Activated T-helper 17 cell treated with anti-CD3 and anti-CD28 coated beads, Interleukin-2, amount 50 U/mL, for 72 hours (primary cell): ENCODE results near the gene CACNA1F. TPM values are rescaled to one million over a fixed set of nuclear protein-coding genes. Genes with fewer than 3 reads are reported as not detected.

Experiments used
- ATAC-seq: fragments of 150-1000 bp; cut with Tn5 transposase; replicated peaks from 2 replicates; pipeline ENCODE4 v1.10.0; 2021; ENCODE audit warnings: mild to moderate bottlenecking, moderate library complexity
- H3K27ac Mint-ChIP-seq: one replicate; pipeline ENCODE4 v1.8.0; 2022; ENCODE audit warnings: mixed read lengths
- H3K27me3 Mint-ChIP-seq: one replicate; pipeline ENCODE4 v1.8.0; 2022; ENCODE audit warnings: mixed read lengths
- H3K36me3 Mint-ChIP-seq: one replicate; pipeline ENCODE4 v1.8.0; 2022; ENCODE audit warnings: low read depth, mild to moderate bottlenecking, mixed read lengths
- H3K4me1 Mint-ChIP-seq: one replicate; pipeline ENCODE4 v1.8.0; 2022; ENCODE audit warnings: mixed read lengths
- H3K4me3 Mint-ChIP-seq: one replicate; pipeline ENCODE4 v1.8.0; 2022; ENCODE audit warnings: mild to moderate bottlenecking, mixed read lengths
- H3K9me3 Mint-ChIP-seq: one replicate; pipeline ENCODE4 v1.8.0; 2022; ENCODE audit warnings: mixed read lengths
- total RNA-seq, 2 donors: library from RNA; stranded (reverse); gene quantifications; one replicate each; pipeline ENCODE4 v1.2.3, GENCODE V29; 2022

Gene CACNA1F
- total RNA-seq, result 1 to 10 TPM in 1 of 2 donors, under 1 TPM in 1; 0.82 to 6.2 TPM

DNA sequence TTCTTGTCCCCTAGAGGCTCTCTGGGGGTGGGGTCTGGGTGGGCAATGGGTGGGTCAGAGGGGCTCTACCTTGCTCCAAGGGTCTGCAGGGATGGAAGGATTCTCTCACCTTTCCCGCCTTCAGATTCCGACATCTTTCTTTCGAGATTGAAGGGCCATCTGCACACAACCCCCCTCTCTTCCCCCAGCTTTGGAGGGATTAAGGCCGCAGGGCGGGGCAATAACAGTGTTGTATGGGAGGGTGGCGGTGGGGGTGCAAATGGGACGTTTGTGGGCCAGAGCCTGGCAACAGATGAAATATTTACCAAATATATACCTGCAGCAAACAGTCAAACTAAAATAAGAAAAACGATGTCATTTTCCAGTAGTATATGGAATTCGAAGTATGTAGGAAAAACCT is at the start of gene CACNA1F:
Gene CACNA1F (minus strand): TSS at position 165 of the 400 bp plus-strand sequence. CDS start 31 bp downstream, at position 134.
- Mint-ChIP-seq H3K27ac (no peak within 1 kb of the TSS), H3K36me3 (peaks cover 20% of the 10 kb centered on the region), H3K4me1 (peaks cover 11% of the 10 kb centered on the region), H3K27me3 (no peaks in the 10 kb centered on the region), H3K9me3 (no peaks in the 10 kb centered on the region), H3K4me3 (peak within 1 kb of the TSS; percentile 72)
- ATAC-seq, result no peak

DNA sequence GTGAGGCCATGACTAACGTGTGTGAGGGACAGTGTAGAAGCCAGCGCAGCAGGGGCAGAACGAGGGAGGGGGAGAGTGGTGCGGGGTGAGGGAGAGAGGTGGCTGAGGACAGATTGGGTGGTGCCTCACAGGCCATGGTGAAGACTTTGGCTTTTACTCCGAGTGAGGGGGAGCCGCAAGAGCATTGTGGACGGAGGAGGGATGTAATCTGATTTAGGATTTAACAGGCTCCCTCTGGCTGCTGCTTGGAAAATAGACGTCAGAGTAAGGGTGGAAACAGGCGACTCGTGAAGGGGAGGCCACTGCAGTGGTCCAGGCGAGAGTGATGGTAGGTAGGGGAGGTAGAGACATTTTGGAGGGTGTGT is 49.5 kb upstream of the CACNA1F start:
- Mint-ChIP-seq H3K27ac (peak overlapping the region; percentile 36), H3K4me1 (peaks cover 14% of the 10 kb centered on the region), H3K9me3 (no peaks in the 10 kb centered on the region), H3K27me3 (no peaks in the 10 kb centered on the region), H3K36me3 (peaks cover 20% of the 10 kb centered on the region), H3K4me3 (peak overlapping the region; percentile 7)
- ATAC-seq, result no peak

DNA sequence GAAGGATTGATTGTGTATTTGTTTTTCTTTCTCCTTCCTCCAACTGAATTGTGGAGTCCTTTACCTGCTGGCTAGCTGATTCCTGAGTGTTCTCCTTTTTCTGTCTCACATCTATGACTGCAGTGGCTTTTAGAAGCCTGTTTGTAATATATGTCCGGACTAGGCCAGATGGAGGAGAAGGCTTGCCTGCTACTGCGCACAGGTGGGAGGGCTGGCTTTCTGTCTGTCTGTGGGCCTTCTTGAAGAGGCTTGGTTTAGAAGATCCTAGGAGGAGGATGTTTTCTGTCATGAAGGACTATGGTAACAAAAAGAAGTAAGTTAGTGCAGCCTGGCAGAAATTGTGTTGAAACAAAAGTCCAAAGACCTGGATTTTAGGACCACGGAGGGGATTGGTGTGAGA is 44.9 kb upstream of the CACNA1F start:
- Mint-ChIP-seq H3K27ac (peak overlapping the region; percentile 99), H3K4me1 (peaks cover 39% of the 10 kb centered on the region), H3K4me3 (peak overlapping the region; percentile 94), H3K27me3 (no peaks in the 10 kb centered on the region), H3K36me3 (peaks cover 48% of the 10 kb centered on the region), H3K9me3 (no peaks in the 10 kb centered on the region)
- no peak for ATAC-seq

DNA sequence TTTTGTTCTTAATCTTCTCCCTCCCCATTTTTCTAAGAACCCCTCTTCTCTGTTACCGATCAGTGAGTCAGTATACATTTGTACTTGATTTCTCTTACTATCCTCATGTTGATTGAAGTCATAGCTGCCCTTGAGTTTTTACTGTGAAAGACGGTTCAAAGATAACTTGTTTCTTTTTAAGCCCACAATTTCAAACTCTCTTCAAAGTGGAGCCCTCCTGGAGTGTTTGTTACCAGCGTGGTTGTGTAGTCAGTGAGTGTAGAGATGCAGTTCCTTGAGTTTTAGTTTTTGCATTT is 44.3 kb upstream of the CACNA1F start:
- H3K27me3 Mint-ChIP-seq, result no peaks in the 10 kb centered on the region
- H3K36me3 Mint-ChIP-seq, result peaks cover 48% of the 10 kb centered on the region
- no peaks in the 10 kb centered on the region for H3K9me3 Mint-ChIP-seq
- ATAC-seq, result no peak
- peaks cover 39% of the 10 kb centered on the region for H3K4me1 Mint-ChIP-seq
- peak overlapping the region; percentile 94 for H3K4me3 Mint-ChIP-seq
- peak overlapping the region; percentile 99 for H3K27ac Mint-ChIP-seq

DNA sequence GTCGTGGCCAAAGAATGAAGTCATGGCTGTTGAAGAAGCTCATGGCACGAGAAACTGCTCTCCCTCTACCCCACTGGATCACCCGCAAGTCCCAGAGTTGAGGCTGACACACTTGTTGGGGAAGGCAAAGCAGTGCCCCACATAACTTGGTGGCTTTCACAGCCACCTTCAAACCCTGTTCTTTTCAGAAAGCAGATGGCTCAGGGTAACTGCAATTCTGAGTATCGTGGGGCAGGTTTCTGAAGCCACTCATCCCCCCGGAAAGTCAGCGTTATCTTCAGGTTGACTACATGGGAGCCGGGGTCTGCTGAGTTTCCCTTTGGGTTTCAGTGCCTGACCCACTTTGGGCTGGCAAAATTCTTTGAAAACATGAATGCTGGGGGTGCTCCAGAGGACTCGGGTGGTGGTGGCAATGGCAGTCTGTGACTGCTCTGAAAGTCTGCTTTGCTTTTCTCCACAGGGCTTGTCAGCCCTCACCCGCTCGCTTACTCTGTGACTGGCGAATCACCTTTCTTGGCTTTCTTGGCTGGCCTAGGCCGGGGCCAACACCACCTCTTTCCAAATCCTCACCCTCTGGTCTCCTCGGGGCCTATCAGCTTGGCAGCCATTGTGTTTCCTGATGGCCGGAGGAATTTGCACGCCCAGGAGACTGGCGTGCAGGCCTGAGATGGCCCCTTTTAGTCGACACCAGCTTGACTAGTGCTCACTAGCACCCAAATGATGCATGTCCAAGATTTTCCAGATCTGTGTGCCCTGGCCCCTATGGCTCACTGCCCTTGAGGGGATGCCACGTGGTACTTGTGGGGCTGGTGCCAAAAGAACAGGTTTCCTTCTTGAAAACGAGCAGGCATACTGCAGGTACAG is 43.8 kb upstream of the CACNA1F start:
- Mint-ChIP-seq H3K27ac (peak overlapping the region; percentile 99), H3K27me3 (no peaks in the 10 kb centered on the region), H3K9me3 (no peaks in the 10 kb centered on the region), H3K4me1 (peaks cover 35% of the 10 kb centered on the region), H3K4me3 (peak overlapping the region; percentile 94), H3K36me3 (peaks cover 50% of the 10 kb centered on the region)
- ATAC-seq, result peak; percentile 58

DNA sequence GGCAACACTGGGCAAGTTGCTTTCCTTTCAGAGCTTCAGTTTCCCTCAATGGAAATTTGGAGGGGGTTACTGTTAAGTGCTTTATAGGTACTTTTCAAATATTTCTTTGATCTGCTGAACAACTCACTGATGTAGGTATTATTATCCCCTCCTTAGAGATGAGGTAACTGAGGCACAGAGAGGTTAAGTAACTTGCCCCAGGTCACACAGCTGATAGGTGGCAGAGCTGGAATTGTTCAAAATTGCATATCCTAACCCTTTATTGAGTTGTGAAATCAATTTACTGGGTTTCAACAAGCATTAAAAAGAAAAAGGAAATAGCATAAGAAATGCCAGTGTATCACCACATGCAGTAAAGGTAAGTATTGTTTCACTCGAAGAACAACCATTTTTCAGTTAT is 43.1 kb upstream of the CACNA1F start:
- Mint-ChIP-seq H3K4me1 (peaks cover 37% of the 10 kb centered on the region), H3K36me3 (peaks cover 56% of the 10 kb centered on the region), H3K4me3 (peak overlapping the region; percentile 94), H3K9me3 (no peaks in the 10 kb centered on the region), H3K27me3 (no peaks in the 10 kb centered on the region), H3K27ac (peak overlapping the region; percentile 99)
- no peak for ATAC-seq

DNA sequence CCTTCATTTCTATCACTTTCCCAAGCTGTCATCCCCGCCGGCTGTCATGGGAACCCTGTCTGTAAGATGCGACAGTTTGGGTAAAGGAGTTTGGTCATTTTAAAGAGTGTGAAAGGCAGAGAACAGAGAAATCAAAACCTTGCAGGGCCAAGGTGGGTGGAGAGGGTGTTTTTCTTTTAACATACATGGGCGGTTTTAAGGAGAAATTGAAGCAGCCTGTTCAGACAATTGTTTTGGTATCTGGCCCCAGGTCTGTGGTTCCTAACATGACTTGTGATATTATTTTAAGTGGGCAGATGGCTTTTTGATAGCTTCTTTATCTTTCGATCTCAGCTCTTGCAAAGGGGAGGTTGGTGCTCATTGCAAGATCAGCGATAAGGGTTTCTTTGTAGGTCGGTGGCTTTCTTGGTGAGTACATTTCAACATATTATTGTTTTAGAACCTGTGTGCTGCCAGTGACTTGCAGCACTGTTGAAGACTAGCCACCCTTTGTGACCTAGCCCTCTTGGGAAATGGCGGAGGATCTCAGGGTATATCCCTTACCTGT is 40.1 kb upstream of the CACNA1F start:
- Mint-ChIP-seq H3K9me3 (no peaks in the 10 kb centered on the region), H3K4me3 (peak overlapping the region; percentile 94), H3K36me3 (peaks cover 68% of the 10 kb centered on the region), H3K27me3 (no peaks in the 10 kb centered on the region), H3K4me1 (peaks cover 43% of the 10 kb centered on the region), H3K27ac (peak overlapping the region; percentile 88)
- peak; percentile 5 for ATAC-seq

DNA sequence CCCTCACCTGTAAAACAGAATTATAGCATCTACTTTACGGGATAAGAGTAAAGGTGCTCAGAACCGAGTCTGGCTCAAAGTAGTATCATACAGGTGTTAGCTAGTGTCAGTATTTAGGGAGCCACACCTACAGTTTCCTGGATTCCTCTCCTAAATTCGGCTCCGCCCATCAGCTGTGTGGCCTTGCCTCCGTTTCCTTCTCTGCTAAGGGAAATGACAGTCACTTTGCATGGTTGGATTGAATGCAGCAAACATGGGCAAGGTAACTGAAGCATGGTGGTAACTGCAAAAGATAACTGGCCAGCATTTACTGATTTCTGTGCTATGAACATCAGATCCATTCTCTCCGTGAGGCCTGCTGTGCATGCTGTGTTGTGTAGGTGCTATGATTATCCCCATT is 39.3 kb upstream of the CACNA1F start:
- peaks cover 63% of the 10 kb centered on the region for H3K36me3 Mint-ChIP-seq
- H3K27me3 Mint-ChIP-seq, result no peaks in the 10 kb centered on the region
- H3K4me1 Mint-ChIP-seq, result peaks cover 42% of the 10 kb centered on the region

DNA sequence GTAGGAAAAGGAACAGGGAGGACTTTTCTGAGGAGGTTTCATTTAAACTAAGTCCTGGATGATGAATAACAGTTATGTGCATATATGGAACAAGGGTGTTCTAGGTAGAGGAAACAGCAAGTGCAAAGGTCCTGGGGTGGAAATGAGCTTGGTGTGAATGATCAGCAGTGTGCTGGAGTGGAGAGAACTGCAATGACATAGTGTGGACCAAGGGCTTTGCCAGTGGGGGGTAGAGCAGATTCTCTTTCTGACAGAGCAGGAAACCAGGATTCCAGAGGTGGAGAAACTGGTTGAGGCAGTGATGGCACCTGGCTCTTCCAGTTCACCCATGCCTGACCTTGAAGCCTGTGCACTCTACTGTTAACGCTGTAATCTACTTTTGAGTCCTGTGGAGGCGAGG is 38.2 kb upstream of the CACNA1F start:
- ATAC-seq, result no peak
- Mint-ChIP-seq H3K36me3 (peaks cover 58% of the 10 kb centered on the region), H3K27ac (peak overlapping the region; percentile 88), H3K9me3 (no peaks in the 10 kb centered on the region), H3K27me3 (no peaks in the 10 kb centered on the region), H3K4me3 (peak overlapping the region; percentile 94), H3K4me1 (peaks cover 40% of the 10 kb centered on the region)

More for the DNA sequence above, 39.3 kb upstream of the CACNA1F start:
- ATAC-seq, result no peak
- peak overlapping the region; percentile 88 for H3K27ac Mint-ChIP-seq
- peak overlapping the region; percentile 94 for H3K4me3 Mint-ChIP-seq
- H3K9me3 Mint-ChIP-seq, result no peaks in the 10 kb centered on the region

DNA sequence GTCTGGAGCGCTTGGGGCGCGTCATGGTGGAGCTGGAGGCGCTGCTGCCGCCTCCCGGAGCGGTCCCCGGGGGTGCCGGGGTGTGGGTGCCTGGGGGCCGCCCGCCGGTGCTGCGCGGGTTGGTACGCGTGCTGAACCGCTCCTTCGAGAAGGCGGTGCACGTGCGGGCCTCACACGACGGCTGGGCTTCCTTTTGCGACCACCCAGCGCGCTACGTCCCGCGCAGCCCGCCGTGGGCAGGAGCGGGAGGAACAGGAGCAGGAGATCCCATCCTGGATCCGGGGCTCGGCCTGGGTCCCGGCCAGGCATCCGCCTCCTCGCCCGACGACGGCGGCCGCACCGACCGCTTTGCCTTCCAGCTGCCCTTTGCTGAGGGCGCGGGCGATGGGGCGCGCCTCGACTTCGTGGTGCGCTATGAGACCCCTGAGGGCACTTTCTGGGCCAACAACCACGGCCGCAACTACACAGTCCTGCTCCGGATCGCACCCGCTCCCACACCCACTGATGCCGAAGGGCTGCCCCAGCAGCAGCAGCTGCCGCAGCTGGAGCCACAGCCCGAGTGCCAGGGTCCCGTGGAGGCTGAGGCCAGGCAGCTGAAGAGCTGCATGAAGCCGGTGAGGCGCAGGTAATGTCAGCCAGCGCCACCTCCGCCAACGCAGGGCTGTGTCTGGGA is 37.2 kb upstream of the CACNA1F start:
- H3K4me1 Mint-ChIP-seq, result peaks cover 36% of the 10 kb centered on the region
- no peak for ATAC-seq
- no peaks in the 10 kb centered on the region for H3K27me3 Mint-ChIP-seq
- H3K36me3 Mint-ChIP-seq, result peaks cover 53% of the 10 kb centered on the region
- peak overlapping the region; percentile 88 for H3K27ac Mint-ChIP-seq
- H3K4me3 Mint-ChIP-seq, result peak overlapping the region; percentile 94
- H3K9me3 Mint-ChIP-seq, result no peaks in the 10 kb centered on the region

DNA sequence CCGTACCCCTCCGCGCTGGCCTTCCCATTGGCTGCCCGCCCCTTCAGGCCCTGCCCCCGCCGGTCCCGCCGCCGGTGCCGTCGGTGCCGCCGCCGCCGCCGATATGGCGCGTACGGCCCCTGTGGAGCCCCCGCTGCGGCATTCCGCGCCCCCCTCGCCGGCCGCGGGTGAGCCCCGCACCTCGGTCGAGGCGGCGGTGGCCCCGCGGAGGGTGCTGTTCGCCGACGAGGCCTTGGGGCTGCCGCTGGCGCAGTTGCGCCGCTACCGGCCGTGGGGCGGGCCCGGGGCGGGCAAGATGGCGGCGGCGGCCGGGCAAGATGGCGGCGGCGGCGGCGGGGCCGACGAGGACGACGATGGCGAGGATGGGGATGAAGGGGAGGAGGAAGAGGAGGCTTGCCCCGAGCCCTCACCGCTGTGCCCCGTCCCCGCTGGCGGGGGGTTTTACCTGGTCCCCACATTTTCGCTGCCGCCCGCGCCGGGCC is 36.7 kb upstream of the CACNA1F start, which contains the start of gene PPP1R3F:
Gene PPP1R3F (plus strand): TSS at position 27 of the 482 bp plus-strand sequence. CDS start 77 bp downstream, at position 104.
- no peaks in the 10 kb centered on the region for H3K27me3 Mint-ChIP-seq
- peaks cover 34% of the 10 kb centered on the region for H3K4me1 Mint-ChIP-seq
- ATAC-seq, result peak; percentile 5

DNA sequence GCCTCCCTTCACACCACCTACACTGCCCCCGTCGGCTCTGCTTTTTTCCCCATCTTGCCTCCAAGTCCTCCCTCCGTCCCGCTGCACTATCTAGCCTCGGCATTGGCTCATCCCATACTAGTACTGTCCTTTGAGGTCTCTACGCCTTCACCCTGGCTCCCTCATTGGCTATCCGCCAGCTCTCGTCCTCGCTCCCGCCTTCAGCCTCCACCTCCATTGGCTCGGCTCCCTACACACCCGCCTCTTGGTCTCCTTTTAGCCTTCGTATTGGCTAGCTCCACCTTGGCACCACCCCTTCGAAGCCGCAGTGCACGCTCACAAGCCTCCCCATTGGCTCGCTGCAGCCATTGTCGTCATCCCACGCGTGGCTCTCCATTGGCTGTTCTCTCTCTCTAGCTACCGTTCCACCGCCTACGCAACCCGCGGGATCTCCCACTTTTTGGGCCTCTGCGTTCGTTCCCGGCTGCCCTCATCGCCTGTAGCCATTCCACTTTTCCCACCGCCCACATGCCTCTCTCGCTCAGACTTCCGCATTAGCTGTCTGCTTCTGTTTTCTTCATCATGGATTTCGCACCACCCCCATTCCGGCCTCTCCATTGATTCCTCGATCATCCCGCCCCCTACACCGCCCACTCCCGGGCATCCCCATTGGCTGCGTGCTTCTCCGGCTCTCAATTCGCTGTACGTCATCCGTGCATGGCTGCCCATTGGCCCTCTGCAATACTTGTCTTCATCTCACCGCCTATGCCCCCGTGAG is 36.0 kb upstream of the CACNA1F start:
- Mint-ChIP-seq H3K27ac (peak overlapping the region; percentile 100), H3K27me3 (no peaks in the 10 kb centered on the region), H3K4me3 (peak overlapping the region; percentile 88), H3K9me3 (no peaks in the 10 kb centered on the region), H3K4me1 (peaks cover 29% of the 10 kb centered on the region), H3K36me3 (peaks cover 50% of the 10 kb centered on the region)
- ATAC-seq, result peak; percentile 82

More for the DNA sequence above, 36.7 kb upstream of the CACNA1F start, which contains the start of gene PPP1R3F:
- H3K4me3 Mint-ChIP-seq, result peak within 1 kb of the TSS; percentile 94
- peaks cover 50% of the 10 kb centered on the region for H3K36me3 Mint-ChIP-seq
- H3K27ac Mint-ChIP-seq, result peak within 1 kb of the TSS; percentile 100
- no peaks in the 10 kb centered on the region for H3K9me3 Mint-ChIP-seq

DNA sequence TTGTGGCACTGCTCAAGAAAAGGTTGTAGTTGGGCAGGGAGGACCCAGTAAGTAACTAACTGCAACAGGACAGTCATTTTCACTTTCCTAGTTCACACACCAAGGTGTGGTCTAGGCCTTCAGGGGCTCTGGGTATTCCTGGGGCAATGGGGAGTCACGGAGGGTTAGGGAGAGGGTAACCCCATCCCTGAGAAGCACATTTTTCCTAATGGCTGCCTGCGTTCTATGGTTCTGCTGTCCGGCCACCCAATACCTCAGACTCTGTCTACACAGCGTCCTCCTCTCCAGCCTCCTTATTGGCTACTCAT is 35.5 kb upstream of the CACNA1F start:
- no peak for ATAC-seq
- H3K27ac Mint-ChIP-seq, result peak overlapping the region; percentile 100
- peaks cover 50% of the 10 kb centered on the region for H3K36me3 Mint-ChIP-seq
- no peaks in the 10 kb centered on the region for H3K9me3 Mint-ChIP-seq
- H3K4me1 Mint-ChIP-seq, result peaks cover 29% of the 10 kb centered on the region
- no peaks in the 10 kb centered on the region for H3K27me3 Mint-ChIP-seq
- peak overlapping the region; percentile 88 for H3K4me3 Mint-ChIP-seq
